ENCODE measurements around the gene SLC39A13.

Gene SLC39A13

DNA sequence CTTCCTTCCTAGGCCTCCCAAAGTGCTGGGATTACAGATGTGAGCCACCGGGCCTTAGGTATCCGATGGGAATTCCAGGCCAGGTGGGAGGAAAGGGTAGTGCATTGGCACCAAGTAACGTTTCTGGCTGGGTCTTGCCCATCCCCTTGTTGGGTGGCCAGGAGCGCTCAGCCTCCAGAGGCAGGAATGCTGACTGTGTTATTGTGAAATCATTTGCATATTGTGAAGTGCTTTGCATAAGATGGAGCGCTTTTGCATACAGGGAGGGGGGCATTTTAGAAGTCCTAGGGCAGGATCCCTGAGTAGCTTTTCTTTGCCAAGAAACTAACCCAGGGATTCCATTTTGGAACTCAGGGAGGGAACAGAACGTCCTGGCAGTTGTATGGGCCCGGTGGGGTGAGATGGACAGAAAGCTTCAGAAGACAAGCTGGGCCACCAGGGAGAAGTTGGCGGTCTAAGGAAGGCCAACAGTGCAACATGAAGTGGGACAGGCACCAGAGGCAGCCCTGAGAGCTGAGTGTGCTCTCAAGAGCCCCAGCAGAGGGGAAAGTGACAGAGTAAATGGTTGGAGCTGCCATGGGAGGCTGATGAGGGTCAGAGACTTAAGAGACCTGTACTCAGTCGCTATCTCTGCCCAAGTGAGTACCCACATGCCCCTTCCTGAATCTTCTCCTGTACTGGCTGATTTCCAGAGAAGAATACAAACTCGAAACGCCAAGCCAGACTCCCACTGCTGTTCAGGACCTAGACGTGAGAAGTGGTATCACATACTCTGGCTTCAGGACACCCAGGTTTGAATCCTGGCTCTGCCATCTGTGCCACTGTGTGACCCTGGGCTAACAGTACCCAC is 1.3 kb upstream of the SLC39A13 start:
- DNase-seq: no peak

DNA sequence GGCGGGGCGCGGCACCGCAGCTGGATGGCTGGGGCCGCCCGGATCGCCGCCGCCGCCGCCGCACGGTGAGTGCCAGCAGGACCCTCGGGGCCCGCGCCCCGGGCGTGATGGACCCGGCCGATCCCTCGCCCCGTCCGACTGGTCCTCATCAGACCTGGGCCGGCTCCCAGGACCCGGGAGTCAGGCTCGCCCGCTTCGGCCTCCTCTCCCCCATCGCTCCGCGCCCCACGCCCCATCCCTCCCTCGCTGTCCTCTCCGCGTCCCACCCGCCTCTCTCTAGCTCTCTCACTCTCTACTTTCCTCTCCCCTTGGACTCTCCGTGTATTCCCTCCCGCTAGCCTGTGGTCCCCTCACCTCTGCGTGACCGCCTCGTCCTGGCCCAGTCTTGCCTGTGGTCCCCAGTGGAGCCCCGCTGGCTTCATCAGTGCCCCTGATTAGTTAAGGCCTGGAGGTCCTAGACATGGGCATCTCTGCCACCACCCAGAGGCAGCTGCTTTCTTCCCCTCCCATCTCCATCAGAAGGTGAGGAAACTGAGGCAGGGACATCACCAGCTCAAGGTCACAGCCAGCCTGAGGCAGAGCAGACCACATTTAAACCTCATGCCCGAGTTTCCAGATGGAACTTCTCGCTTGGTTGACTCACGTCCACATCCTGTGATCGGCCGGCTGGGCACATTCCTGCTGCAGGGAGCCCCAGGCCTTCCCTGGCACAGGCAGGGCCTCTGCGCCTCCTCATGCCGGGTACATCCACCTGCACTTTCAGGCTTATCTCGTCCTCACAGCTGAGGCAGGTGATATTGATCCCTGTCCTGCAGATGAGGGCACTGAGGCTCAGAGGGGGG is 429 bp downstream of the SLC39A13 start:
- no peak for DNase-seq

GRCh38 chr11:47409440-47410369 is 1.3 kb downstream of the SLC39A13 start:
- DNase-seq: no peak

GRCh38 chr11:47410370-47411264 is 2.2 kb downstream of the SLC39A13 start:
- no peak for DNase-seq

GRCh38 chr11:47411884-47412746 is 3.7 kb downstream of the SLC39A13 start:
- DNase-seq: no peak

- DNase-seq: no peak
Observed at GRCh38 chr11:47413351-47413750, 5.0 kb downstream of the SLC39A13 start.

DNA sequence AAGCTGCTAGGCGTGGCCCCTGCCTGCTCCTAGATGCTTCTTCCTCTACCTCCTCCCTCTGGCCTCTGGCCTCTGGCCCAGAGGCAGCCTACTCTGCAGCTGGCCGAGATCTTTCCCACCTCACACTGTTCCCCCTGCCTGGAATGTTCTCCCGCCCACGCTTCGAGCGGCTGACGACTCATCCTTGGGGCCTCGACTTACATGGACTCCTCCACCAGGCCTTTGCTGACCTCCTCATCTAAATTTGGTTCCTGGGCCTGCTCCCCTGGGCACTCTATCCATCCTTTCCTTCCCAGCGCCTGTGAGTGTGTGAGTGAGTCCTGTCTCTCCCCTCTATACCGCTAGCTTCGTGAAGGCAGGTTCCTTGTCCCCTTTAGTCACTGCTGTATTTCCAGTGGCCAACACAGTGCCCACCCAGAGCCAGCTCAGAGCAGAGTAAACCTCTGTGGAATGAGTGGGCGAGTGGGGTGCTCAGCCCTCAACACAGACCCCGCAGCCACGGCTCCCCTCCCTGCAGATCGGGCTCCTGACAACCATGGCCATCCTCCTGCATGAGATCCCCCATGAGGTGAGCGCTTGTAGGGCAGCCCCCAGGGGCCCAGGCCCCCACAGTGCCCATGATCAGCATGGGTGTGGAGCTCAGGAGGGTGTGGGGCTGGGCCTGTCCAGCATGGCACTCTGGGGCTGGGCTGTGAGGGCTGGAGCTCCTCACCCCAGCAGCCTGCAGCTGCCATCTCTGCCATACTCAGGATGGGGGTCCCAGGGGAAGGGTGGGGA is 5.7 kb downstream of the SLC39A13 start:
- DNase-seq: no peak

GRCh38 chr11:47414685-47415070 is 6.3 kb downstream of the SLC39A13 start:
- DNase-seq: no peak

DNA sequence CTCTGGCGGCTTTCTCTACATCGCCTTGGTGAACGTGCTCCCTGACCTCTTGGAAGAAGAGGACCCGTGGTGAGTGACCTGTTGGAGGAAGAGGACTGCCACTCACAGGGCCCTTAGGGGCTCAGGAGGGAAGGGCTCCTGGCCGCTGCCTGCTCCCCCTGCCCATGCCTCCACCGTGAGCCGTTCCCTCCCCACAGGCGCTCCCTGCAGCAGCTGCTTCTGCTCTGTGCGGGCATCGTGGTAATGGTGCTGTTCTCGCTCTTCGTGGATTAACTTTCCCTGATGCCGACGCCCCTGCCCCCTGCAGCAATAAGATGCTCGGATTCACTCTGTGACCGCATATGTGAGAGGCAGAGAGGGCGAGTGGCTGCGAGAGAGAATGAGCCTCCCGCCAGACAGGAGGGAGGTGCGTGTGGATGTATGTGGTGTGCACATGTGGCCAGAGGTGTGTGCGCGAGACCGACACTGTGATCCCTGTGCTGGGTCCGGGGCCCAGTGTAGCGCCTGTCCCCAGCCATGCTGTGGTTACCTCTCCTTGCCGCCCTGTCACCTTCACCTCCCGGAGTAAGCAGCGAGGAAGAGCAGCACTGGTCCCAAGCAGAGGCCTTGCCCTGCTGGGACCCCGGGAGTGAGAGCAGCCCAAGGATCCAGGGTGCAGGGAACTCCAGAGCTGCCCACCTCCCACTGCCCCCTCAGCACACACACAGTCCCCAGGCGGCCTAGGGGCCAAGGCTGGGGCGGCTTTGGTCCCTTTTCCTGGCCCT is 6.9 kb downstream of the SLC39A13 start:
- no peak for DNase-seq

DNA sequence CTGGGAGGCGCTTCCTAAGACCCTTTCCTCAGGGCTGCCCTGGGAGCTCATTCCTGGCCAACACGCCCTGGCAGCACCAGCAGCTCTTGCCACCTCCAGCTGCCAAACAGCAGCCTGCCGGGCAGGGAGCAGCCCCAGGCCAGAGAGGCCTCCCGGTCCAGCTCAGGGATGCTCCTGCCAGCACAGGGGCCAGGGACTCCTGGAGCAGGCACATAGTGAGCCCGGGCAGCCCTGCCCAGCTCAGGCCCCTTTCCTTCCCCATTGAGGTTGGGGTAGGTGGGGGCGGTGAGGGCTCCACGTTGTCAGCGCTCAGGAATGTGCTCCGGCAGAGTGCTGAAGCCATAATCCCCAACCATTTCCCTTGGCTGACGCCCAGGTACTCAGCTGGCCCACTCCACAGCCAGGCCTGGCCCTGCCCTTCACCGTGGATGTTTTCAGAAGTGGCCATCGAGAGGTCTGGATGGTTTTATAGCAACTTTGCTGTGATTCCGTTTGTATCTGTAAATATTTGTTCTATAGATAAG is 7.6 kb downstream of the SLC39A13 start:
- no peak for DNase-seq

- no peak for DNase-seq
Observed at GRCh38 chr11:47417712-47418111, 9.3 kb downstream of the SLC39A13 start.

- no peak for DNase-seq
Observed at GRCh38 chr11:47418454-47419259, 10.3 kb downstream of the SLC39A13 start.

GRCh38 chr11:47425611-47426010 is 17.2 kb downstream of the SLC39A13 start:
- no peak for DNase-seq

DNA sequence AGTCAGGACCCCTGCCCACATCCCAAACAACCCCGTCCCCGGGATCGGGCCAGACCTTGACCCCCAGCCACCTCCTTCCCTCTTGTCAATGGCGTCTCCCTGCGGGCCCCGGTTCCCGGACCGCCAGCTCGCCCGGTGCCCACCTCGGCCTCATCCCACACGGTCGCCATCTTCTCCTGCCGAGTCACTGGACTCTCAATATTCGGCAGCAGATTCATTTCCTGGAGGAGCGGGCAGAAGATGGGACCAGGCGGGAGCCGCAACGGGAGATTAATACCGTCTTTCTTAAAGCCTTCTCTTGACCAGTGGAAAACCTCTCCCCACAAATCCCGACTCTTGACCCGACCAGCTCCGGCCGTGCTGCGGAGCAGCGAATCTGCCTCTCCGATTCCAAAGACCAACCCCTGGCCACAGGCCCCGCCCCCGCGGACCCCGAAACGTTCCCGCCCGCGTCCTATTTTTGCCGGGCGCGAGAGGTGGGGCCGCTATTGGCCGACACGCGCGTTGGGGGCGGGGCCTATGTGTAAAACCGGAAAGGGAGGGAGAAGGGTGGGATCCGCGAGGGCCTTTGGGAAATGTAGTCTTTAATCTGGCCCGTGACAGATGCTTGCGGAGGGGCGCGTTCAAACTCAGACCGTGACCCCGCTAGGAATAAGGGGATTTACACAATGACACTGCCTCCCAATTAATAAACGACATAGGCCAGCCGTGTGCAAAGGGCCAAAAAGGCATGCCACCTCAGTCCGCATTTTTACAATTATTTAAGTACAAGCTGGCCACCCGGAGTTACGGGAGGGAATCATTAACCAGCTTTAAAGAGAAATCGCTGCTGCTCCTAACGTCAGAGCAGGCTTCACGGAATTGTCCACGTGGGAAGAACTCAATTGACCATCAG is 17.9 kb downstream of the SLC39A13 start, which contains the start of gene PSMC3:
Gene PSMC3 (minus strand): TSS at position 378 of the 895 bp plus-strand sequence. CDS start 160 bp downstream, at position 218.
- peak; percentile 84 for DNase-seq

GRCh38 chr11:47430524-47430923 is 22.1 kb downstream of the SLC39A13 start:
- DNase-seq: no peak

DNA sequence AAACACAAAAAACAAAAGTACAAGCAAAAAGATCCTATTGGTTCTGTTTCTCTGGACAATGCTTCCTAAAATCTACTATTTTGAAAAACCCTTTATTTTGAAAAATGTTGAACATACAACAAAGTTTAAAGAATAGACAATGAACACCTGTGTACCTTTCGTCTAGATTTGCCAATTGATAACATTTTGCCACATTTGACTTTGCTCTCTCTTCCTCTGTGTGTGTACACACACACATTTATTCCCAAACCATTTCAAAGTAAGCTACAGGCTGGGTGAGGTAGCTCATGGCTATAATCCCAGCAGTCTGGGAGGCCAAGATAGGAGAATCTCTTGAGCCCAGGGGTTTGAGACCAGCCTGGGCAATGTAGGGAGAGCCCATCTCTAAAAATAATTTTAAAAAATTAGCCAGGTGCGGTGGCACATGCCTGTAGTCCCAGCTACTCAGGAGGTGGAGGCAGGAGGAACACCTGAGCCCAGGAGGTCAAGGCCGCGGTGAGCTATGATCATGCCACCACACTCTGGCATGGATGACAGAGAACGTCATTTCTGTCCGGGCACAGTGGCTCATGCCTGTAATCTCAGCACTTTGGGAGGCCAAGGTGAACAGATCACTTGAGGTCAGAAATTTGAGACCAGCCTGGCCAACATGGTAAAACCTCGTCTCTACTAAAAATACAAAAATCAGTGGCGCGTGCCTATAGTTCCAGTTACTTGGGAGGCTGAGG is 23.1 kb downstream of the SLC39A13 start:
- DNase-seq: no peak

Measured in NCI-H524 treated with DMSO at 0.1 percent for 48 hours (cell line).